Measurements from ENCODE around the gene ZDHHC11.
"Not testable (repeated sequence)": the region's sequence is repeated elsewhere in the genome, so short reads cannot be mapped to it uniquely, and the experiment has no call there.

ZDHHC11 gene

GRCh38 chr5:842402-843221 lies 8.2 kb downstream of the ZDHHC11 start:
- not testable (repeated sequence) for H3K27ac ChIP-seq

- H3K27ac ChIP-seq, result not testable (repeated sequence)
Measured at GRCh38 chr5:841531-842401, 9.0 kb downstream of the ZDHHC11 start.

DNA sequence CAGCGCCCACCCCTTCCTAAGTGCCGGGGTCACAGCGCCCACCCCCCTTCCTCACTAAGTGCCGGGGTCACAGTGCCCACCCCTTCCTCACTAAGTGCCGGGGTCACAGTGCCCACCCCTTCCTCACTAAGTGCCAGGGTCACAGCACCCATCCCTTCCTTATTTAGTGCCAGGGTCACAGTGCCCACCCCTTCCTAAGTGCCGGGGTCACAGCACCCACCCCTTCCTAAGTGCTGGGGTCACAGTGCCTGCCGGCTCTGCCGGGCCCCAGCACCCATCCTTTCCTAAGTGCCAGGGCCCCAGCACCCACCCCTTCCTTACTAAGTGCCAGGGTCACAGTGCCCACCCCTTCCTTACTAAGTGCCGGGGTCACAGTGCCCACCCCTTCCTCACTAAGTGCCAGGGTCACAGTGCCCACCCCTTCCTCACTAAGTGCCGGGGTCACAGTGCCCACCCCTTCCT lies 9.8 kb downstream of the ZDHHC11 start:
- H3K27ac ChIP-seq, result not testable (repeated sequence)

GRCh38 chr5:840118-840973 lies 10.4 kb downstream of the ZDHHC11 start:
- not testable (repeated sequence) for H3K27ac ChIP-seq

DNA sequence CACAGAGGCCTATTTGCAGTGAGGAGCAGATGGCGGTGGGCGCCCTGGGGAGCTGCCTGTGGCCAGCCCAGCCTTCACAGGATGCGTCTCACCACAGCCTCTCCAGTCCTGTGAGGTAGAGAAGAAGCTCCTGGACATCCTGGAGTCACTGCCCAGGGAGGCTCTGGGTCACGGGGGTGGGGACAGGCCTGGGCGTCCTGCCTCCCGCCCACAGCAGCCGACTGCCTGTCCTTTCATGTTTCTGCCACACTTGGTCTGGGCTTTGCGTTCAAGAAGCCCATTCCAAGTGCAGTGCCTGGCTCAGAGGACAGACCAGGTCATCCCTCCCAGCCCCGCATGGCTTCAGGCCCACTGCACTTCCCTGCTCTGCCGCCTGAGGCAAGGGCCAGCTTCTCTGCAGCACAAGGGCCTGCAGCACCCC lies 12.3 kb downstream of the ZDHHC11 start:
- H3K27ac ChIP-seq, result not testable (repeated sequence)

DNA sequence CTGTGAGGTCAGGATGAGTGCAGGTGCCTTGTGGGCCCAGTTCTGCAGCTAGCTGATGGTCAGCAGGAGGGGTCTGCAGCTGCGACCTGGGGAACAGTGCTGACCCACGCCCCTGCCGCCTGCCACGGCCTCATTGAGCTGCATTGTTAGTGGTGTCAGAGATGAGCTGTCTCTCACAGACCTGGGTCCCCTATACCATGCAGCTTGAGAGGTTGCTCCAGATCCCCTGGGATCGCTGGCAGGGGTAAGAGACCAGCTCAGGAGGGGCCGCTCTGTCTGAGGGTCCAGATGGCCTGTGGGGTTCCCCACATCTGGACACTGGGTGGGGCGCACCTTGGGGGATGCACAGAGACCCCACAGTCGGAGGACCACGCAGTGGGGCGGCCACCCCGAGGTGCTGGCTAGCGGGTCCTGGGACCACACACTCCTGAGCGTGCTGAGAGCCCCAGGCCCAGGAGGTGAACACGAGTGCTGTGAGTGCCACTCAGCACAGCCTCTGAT lies 13.1 kb downstream of the ZDHHC11 start:
- peak overlapping the region; percentile 31; the same call in 1 of the 2 replicates for H3K27ac ChIP-seq

DNA sequence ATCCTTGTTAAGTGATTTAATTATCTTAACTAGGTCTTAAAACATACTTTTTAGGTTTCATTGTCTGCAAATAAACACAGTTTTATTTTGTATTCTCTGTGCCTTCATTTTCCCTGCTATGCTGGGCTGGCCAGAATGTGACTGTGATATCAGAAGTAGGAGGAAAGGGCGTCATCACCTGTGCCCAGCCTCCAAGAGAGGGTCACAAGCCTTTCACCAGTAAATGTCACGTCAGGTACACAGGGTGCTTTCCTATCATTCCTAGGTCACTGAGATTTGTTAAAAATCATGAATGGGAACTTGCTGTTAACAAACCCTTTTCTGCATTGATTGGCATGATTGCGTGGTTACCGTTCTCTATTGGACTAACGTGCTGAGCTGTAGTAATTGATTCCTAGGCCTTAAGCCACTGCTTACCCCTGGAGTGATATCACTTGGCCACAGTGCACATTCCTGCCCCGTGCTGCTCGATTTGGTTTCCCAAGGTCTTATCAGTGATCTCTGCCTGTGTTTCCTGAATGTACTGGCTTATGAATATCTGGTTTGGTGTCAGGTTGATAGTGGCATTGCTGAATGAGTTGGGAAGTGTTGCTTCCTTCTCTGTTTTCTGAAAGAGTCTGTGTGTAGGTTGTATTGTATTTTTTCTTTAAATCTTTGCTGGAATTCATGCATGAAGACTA lies 14.7 kb downstream of the ZDHHC11 start:
- H3K27ac ChIP-seq, result peak overlapping the region; percentile 31; the same call in 1 of the 2 replicates

DNA sequence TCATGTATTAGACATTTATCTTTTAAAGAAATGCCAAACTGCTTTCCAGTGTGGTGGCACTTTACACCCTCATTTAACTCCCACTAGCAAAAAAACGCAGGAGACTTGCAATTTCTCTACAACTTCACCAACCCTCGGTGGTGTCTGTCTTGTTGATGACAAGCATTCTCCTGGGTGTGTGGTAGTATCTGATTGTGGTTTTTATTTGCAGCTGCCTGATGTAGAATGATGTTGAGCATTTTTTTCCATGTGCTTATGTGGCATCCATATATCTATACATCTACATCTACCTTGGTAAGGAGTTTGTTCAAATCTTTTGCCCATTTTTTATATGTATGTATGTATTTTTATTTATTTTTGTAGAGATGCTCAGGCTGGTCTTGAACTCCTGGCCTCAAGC lies 16.8 kb downstream of the ZDHHC11 start:
- H3K27ac ChIP-seq, result not testable (repeated sequence)

GRCh38 chr5:828194-828593 lies 22.6 kb downstream of the ZDHHC11 start:
- not testable (repeated sequence) for H3K27ac ChIP-seq

DNA sequence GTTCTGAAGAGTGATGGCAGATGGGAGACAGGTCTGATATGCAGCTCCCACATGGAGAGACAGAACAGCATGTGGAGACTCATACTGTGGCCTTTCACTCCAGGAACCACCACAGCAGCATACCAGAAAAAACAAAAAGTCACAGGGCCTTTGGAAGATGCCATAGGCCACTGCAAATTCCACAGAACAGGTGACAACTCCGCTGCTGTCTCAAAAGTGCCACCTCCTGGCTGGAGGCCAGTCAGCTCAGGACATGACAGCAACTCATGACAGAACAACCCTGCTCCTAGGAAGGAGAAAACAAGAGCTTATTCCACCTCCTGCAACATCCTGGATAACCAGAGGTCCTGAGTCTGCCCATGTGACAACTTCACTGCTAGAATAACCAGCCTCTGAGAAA lies 25.2 kb downstream of the ZDHHC11 start:
- H3K27ac ChIP-seq, result not testable (repeated sequence)

GRCh38 chr5:821504-821903 lies 29.3 kb downstream of the ZDHHC11 start:
- H3K27ac ChIP-seq, result no peak overlapping the region
- no peak for TF ChIP-seq CTCF (conservative IDR thresholded peaks at IDR 0.05)
- TF ChIP-seq ZFX (IDR thresholded peaks at IDR 0.05), result no peak

DNA sequence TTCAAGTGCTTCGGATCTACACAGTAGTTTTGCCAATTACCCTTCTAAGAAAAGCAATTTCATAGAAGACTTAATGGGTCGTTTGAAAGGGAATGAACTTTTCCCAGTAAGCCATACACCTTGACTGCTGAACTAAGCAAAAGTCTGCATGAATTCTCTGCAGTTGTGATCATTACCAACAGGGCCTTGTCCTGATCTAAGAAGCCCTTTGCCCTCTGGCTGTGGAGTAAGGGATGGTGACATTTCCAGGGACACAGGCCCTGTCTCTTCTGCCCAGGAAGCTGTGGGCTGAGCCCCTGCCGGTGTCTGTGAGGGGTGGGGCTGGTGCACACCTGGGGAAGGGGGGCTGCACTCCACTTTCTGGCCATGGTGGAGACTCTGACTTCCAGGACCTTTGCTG lies 30.5 kb downstream of the ZDHHC11 start:
- TF ChIP-seq CTCF (conservative IDR thresholded peaks at IDR 0.05) (no peak), ZFX (IDR thresholded peaks at IDR 0.05) (no peak)
- no peak overlapping the region for H3K27ac ChIP-seq

All from C4-2B (cell line).